ENCODE data around the gene LRP1. TPM values are rescaled to one million over a fixed set of nuclear protein-coding genes. Genes with fewer than 3 reads are reported as not detected.

LRP1 gene
- total and polyA plus RNA-seq, 2 of the 13 experiments (the other 11 are each of a cell fraction or from before 2014, with no cell fraction given), result 14.7 to 30.8 TPM

DNA sequence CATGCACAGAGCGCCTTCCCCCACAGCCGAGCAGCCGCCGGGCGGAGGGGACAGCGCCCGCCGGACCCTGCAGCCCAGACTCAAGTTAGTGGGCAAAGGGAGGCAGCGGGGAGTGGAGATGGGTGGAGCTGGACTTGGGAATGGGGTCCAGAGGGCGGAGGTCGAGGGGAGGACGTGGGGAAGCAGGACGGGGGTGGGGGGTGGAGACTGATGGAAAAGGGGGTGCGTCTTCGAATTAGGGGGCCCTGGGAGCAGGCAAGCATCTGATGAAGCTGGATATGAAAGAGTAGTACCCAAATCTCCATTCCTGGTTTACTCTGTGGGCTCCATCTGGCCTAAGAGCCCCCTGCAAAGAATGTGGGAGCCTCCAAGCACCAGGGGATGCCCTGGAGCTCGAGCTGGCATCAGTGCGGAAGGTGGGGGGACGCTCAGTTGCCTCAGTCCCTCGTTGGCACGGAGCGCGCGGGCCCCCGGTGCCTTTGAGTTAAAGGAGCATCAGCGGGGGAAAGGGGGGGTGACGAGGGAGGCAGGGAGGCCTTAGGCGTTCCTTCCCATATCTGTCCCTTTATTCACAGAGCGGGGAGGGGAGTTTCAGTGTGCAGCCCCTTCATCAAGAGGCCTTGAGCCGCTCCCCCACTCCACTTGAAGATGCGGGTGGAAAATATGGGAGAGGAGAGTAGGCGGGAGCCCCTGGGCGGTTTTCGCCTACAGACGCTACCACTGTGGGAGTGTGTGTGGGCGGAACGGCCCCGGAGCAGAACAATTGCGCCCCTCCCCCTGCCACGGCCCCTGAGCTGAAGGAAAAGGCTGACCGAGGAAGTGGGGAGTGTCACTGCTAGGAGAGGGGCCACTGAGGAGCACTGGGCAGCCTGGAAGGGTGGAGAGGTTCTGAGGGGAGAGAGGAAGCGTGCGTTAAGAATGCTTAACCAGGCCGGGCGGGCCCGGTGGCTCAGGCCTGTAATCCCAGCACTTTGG, 38.7 kb upstream of the LRP1 start (continued):
- TF ChIP-seq RBM39 (IDR thresholded peaks at IDR 0.05; ENCODE audit: low read depth, low read length, poor library complexity, severe bottlenecking), result no peak
- no peak for TF ChIP-seq ZFYVE20 (CRISPR knock-in tag; IDR thresholded peaks at IDR 0.05; ENCODE audit: borderline replicate concordance, low read depth)
- 0 out of 2 replicates have a peak, but pooled peaks have one; percentile 8 for TF ChIP-seq MED1 (CRISPR knock-in tag; IDR thresholded peaks at IDR 0.05)
- no peak for TF ChIP-seq ARID4A (CRISPR knock-in tag; IDR thresholded peaks at IDR 0.05; ENCODE audit: borderline replicate concordance)
- TF ChIP-seq MXD1 (CRISPR knock-in tag; IDR thresholded peaks at IDR 0.05), result no peak
- 0 out of 2 replicates have a peak, but pooled peaks have one; percentile 1 for TF ChIP-seq ZNF563 (CRISPR knock-in tag; IDR thresholded peaks at IDR 0.05)
- TF ChIP-seq XRCC5 (optimal IDR thresholded peaks at IDR 0.05; ENCODE audit: low read length), result no peak
- no peak for TF ChIP-seq ATF7 (IDR thresholded peaks at IDR 0.05)
- TF ChIP-seq ATF7 (CRISPR knock-in tag; IDR thresholded peaks at IDR 0.05), result no peak
- no peak for TF ChIP-seq POLR2AphosphoS2 (IDR thresholded peaks at IDR 0.05; ENCODE audit: low read depth, low read length)
- TF ChIP-seq HDAC6 (IDR thresholded peaks at IDR 0.05; ENCODE audit: low read depth, low read length), result no peak
- no peak for TF ChIP-seq FOXM1 (CRISPR knock-in tag; IDR thresholded peaks at IDR 0.05)
- no peak for TF ChIP-seq ESRRA (CRISPR knock-in tag; IDR thresholded peaks at IDR 0.05; ENCODE audit: low read depth)
- TF ChIP-seq ZNF350 (CRISPR knock-in tag; IDR thresholded peaks at IDR 0.05; ENCODE audit: borderline replicate concordance, low read depth), result 0 out of 2 replicates have a peak, but pooled peaks have one; percentile 20
- no peak for TF ChIP-seq NRL (CRISPR knock-in tag; IDR thresholded peaks at IDR 0.05; ENCODE audit: borderline replicate concordance)
- no peak for TF ChIP-seq SOX5 (CRISPR knock-in tag; IDR thresholded peaks at IDR 0.05; ENCODE audit: borderline replicate concordance)
- TF ChIP-seq SOX13 (IDR thresholded peaks at IDR 0.05), result peak; percentile 9; the same call in 1 of the 2 replicates
- peak in 1 of 2 experiments; percentile 25; a peak in 1 of 4 replicates for TF ChIP-seq SOX13 (CRISPR knock-in tag; conservative IDR thresholded peaks at IDR 0.05 in 1 of 2, IDR thresholded peaks at IDR 0.05 in 1 of 2)
- no peak for TF ChIP-seq ZNF891 (CRISPR knock-in tag; IDR thresholded peaks at IDR 0.05)
- no peak for TF ChIP-seq MZF1 (CRISPR knock-in tag; IDR thresholded peaks at IDR 0.05; ENCODE audit: borderline replicate concordance)
- 0 out of 2 replicates have a peak, but pooled peaks have one; percentile 30 for TF ChIP-seq ZNF335 (CRISPR knock-in tag; IDR thresholded peaks at IDR 0.05)
- no peak for TF ChIP-seq ISX (CRISPR knock-in tag; conservative IDR thresholded peaks at IDR 0.05)
- no peak for TF ChIP-seq RELA (CRISPR knock-in tag; IDR thresholded peaks at IDR 0.05)
- TF ChIP-seq ZBTB20 (CRISPR knock-in tag; IDR thresholded peaks at IDR 0.05; ENCODE audit: borderline replicate concordance, low read depth), result no peak
- no peak for TF ChIP-seq ZNF550 (CRISPR knock-in tag; IDR thresholded peaks at IDR 0.05; ENCODE audit: borderline replicate concordance)

Measured in HepG2 (cell line).